Measurements from ENCODE around the gene TMEM59.

GRCh38 chr1:53998223-53998622 is 54.8 kb downstream of the TMEM59 start:
- TF ChIP-seq POLR2A (IDR thresholded peaks at IDR 0.05; ENCODE audit: low read length) (no peak), GATA1 (IDR thresholded peaks at IDR 0.05; ENCODE audit: low read depth, low read length) (no peak)

Measured in erythroblast (primary cell).